Hematopoietic multipotent progenitor cell treated with erythropoietin and hydrocortisone succinate and interleukin-3 and kit ligand, for 15 days (in vitro differentiated cells): ENCODE data around the gene FBLN2.

Experiments used
- DNase-seq: peaks from one replicate; pipeline ENCODE4 v3.0.0-alpha.2; 2015; ENCODE audit warnings: low spot score

The FBLN2 gene

DNA sequence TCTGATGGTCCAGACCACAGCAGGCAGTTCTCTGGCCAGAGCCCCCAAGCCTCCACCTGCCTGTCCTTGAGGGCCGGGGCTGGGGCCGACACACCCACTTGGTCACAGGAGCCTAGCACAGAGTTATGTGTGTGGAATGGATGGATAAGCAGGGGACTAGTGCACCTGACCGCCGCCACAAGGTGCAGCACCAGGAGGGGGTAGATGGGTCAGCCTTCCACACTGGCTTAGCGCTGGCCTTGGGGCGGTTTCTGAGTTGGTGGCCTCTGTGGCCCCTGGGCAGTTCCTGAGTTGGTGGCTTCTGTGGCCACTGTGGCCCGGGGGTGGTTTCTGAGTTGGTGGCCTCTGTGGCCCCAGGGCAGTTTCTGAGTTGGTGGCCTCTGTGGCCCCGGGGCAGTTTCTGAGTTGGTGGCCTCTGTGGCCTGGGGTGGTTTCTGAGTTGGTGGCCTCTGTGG, 75.8 kb downstream of the FBLN2 start:
- no peak for DNase-seq

DNA sequence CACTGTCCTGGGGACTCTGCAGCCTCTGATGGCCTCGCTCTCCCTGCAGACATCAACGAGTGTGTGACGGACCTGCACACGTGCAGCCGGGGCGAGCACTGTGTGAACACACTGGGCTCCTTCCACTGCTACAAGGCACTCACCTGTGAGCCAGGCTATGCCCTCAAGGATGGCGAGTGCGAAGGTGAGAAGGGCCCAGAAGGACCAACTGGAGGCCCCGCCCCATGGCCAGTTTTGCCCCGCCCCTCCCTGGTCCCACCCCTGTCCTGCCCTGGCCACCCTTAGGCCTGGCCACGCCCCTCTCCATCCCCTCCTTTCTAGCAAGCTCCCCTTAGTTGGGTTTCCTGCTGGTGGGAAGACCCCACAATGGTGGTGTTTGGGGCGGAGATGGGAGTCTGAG, 77.5 kb downstream of the FBLN2 start:
- DNase-seq: no peak

DNA sequence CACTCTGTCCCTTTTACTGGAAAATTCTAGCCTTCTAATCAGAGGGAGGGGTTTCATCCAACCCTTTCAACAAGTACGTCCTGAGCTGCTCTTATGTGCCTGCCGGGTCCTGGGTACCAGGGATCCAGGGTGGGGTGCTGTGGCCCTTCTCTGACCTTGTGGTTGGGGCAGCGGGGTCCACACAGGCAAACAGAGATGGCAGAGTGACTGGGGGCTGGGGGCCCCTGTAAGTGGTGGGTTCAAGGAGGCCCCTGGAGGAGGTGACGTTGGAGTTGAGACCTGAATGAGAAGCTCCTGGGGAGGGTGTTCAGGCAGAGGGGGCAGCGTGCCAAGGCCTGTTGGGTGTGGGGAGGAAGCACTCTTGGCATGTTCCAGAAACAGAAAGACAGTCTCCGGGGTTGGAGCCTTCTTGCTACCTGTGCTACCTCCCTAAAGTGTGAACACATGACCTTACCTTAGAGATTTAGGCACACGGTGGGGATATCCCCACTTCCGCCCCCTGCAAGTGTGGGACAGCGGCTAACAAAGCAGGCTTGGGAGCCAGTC, 78.1 kb downstream of the FBLN2 start:
- DNase-seq: no peak

DNA sequence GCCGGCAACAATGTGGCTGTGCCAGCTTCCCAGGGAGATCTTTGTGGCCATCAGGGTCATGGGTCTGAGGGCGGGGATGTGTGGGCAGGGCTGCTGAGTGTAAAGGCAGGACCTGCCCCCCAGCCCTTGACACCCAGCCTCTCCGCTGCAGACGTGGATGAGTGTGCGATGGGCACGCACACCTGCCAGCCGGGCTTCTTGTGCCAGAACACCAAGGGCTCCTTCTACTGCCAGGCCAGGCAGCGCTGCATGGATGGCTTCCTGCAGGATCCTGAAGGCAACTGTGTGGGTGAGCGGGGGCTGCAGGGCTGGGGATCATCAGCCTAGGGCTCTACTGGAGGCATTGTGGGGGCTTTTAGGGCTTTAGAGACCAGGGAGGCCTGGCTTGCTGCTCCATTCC, 78.8 kb downstream of the FBLN2 start:
- DNase-seq: no peak

GRCh38 chr3:13628432-13628831, 79.5 kb downstream of the FBLN2 start:
- DNase-seq: no peak

DNA sequence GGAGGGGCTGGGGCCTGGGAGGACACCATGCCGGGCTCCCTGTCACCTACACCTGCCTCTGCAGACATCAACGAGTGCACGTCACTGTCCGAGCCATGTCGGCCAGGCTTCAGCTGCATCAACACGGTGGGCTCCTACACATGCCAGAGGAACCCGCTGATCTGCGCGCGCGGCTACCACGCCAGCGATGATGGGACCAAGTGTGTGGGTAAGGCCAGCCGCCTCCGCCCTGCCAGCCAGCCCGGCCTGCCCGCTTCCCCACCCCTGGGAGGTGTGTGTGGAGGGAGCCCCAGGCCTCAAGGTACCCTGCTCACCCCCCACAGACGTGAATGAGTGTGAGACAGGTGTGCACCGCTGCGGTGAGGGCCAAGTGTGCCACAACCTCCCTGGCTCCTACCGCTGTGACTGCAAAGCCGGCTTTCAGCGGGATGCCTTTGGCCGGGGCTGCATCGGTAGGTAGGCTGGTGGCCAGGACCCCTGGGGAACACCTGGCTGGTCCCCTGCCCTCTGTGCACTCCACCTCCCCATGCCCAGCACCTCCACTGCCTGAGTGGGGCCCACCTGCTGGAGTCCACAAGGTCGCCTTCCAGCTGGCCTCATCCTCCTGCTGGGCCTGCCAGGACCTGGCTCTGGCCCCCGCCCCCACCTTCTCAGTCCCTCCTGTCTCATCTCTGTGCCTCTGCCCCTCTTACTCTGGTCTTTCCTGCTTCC, 80.1 kb downstream of the FBLN2 start:
- no peak for DNase-seq

DNA sequence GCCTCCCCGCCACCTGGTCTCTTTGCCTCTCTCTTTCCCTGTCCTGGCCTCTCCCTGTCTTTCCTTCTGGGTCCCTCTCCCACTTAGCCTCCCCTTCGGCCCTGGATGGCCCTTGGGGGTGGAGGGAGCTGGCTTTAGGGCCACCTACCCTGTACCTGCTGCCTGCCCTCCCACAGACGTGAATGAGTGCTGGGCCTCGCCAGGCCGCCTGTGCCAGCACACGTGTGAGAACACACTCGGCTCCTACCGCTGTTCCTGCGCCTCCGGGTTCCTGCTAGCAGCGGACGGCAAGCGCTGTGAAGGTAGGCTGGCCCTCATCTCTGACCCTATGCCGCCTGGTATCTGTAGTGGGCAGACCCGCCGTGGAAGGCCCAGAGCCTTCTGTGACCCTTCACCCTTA, 80.7 kb downstream of the FBLN2 start:
- DNase-seq: no peak

- no peak for DNase-seq
Observed at GRCh38 chr3:13631256-13631655, 82.3 kb downstream of the FBLN2 start.

DNA sequence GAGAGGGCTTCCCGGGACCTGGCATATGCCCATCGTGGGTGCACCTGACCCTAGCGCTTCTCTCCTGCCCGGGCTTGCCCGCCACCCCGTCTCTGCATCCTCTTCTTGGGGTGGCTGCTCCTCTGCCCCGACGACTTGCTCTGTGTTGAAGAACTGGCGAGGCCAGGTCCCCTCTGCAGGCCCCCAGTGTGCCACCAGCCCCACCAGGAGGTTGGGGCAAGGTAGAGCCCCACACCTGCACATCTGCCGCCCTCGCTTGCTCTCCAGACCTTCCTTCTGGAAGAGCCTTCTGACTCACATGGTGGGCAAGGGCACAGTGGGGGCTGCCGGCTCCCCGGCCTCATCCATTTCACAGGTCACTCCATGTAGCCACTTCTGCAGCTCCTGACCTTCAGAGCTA, 84.3 kb downstream of the FBLN2 start:
- DNase-seq: no peak

DNA sequence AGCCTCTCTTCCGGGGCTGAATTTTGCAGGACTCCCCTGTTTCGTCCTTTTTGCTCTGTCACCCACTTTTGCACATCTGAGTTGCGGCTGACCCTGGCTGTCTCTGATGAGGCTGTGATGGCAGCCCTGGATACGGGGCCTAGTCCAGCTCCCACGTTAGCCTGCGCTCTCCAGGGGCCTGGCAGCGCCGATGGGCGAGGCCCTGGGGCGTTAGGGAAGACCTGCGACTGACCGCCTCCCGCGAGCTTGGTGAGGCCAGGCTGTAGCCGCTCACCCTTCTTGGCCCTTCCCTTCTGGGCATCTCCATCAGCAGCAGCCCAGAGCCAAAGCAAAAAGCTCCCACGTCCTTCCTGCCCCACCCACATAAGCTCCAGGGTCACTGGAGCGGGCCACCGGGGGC, 85.2 kb downstream of the FBLN2 start:
- DNase-seq: no peak

GRCh38 chr3:13634615-13635014, 85.7 kb downstream of the FBLN2 start:
- DNase-seq: no peak

DNA sequence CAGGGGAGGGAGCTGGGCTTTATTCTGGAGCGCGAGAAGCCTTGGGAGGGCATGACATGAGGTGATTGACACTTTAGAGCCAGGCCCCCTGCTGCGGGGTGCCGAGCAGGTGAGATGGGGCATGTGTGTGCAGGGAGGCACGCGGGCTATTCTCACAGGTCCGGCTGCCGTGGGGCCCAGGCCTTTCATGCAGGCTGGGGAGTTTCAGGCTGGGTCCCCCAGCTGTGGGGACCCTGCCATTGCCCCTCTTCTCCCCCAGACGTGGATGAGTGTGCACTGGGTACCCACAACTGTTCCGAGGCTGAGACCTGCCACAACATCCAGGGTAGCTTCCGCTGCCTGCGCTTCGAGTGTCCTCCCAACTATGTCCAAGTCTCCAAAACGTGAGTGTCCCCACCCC, 87.3 kb downstream of the FBLN2 start:
- DNase-seq: no peak

- no peak for DNase-seq
Observed at GRCh38 chr3:13636874-13637273, 87.9 kb downstream of the FBLN2 start.

DNA sequence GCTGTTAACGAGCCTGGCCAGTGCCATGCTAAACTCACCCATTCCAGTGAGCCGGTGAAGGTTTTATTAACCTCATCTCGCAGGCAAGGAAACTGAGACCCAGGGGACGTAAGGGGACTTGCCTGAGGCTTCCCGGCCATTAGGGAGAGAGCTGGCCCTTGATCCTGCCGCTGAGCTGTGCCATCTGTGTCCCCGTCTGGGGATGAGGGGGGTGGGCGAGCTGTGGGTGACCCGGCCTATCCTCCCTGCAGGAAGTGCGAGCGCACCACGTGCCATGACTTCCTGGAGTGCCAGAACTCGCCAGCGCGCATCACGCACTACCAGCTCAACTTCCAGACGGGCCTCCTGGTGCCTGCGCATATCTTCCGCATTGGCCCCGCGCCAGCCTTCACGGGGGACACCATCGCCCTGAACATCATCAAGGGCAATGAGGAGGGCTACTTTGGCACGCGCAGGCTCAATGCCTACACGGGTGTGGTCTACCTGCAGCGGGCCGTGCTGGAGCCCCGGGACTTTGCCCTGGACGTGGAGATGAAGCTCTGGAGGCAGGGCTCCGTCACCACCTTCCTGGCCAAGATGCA, 88.5 kb downstream of the FBLN2 start:
- no peak for DNase-seq

GRCh38 chr3:13637953-13638352, 89.0 kb downstream of the FBLN2 start:
- no peak for DNase-seq

DNA sequence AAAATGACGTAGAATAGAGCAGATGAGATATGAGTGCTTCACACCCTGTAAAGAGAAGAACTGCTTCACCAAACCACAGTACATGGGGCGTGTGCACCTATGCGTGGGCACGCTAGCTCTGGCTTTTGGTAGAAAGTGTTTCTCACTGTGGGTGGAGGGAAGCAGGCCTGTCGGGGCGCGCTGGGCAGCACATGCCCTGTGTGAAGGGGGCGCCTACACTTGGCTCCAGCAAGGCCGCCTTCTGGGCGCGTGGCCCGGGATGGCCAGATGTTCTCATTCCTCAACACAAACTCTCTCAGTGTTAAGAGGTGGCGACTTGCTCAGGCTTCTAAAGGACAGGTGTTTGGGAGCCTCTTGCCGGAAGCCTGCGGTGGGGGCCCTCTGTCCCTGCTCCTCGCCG, 90.0 kb downstream of the FBLN2 start:
- no peak for DNase-seq

GRCh38 chr3:13642597-13642996, 93.7 kb downstream of the FBLN2 start:
- no peak for DNase-seq

- no peak for DNase-seq
Observed at GRCh38 chr3:13644341-13645117, 95.6 kb downstream of the FBLN2 start.

GRCh38 chr3:13645801-13646637, 97.1 kb downstream of the FBLN2 start:
- no peak for DNase-seq

DNA sequence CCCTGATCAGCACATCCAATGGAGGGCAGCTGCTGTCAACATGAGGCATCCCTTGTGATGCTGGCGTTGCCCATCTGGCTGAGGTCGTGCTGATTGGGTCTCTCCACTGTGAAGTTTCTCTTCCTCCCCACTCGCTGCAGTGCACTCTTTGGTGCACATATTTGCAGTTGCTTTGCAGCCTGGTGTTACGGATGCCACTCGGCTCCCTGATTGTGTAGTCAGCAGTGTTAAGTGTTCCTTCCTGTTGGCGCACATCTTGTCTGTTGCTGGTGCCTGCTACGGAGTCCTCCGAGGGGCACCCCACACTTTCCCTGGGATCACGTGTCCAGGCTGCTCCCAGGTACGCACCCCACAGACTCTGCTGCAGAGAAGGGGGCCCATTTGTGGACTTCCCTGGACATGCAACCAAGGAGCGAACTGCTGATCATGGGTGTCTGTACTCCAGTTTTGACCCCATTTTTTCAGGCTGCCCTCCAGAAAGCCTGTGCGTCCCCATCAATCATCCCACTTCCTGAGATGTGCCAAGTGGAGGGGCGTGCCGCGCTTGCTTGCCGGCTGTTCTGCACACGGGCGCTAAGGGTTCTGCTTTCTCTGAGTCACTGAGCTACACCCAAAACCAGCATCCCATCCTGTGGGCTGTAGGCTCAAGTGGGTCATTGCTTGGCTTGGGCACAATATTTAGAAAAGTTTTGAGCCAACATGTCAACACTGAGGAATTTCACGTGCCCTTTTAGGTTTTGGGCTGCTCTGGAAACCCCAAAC, 98.6 kb downstream of the FBLN2 start:
- no peak for DNase-seq
